Kidney tubule cell (primary cell): ENCODE data around the gene ZNF516.

Experiments
- DNase-seq: peaks from one replicate; pipeline ENCODE4 v3.0.0-alpha.2; 2018; ENCODE audit warnings: low spot score

The ZNF516 gene

DNA sequence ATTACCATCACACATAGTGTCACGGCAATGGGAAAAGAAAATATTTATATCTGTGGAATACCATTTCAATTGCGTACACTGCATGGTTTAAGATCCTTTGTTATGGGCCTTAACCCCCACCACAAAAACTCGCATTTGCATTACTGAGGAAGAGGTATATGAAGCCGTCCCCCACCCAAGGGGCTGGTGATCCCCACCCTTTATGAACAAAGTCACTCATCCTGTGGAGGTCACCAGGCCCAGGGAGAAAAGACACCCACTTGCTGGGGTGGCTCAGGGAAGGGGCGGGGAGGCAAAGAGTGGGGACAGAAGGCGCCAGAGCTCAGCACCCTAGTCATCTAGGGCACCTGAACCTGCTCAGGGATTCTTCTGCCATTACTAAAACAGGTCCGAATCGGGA, 133.8 kb downstream of the ZNF516 start:
- DNase-seq, result no peak

DNA sequence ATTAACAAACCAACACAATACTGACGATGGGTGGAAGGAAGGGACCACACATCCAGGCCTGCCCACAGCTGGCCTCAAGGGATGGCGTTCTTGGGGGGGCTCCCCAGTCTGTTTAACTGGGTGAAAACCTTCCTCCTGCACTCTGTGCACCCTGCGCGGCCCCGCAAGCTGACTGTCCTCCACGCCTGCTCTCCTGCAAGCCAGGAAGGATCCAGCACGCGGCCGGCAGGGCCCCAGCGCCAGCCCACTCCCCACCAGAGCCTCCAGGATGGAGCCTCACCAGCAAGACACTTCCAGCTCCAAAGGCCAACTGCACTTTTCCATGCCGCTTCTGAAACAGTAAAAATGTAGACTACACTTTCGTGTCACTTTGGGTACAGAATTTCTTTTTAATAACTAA, 135.1 kb downstream of the ZNF516 start:
- DNase-seq, result no peak

DNA sequence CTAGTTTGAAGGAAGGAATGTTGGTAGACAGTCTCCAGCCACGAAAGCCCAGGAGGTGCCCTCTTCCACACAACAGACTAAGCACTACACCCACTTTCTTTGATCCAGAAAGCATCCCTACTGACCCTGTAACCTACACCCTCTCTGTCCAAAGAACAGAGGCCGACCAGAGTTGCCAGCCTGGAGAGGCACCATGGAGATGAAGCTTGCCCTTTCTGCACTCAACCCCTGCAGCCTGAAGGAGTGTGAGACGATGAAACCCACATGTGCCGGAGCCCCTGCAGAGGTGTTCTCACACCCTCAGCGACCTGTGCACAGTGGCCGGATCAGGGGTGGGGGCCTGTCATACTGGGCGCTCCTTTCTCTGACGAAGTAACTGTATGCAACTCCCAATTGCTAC, 136.3 kb downstream of the ZNF516 start:
- no peak for DNase-seq

DNA sequence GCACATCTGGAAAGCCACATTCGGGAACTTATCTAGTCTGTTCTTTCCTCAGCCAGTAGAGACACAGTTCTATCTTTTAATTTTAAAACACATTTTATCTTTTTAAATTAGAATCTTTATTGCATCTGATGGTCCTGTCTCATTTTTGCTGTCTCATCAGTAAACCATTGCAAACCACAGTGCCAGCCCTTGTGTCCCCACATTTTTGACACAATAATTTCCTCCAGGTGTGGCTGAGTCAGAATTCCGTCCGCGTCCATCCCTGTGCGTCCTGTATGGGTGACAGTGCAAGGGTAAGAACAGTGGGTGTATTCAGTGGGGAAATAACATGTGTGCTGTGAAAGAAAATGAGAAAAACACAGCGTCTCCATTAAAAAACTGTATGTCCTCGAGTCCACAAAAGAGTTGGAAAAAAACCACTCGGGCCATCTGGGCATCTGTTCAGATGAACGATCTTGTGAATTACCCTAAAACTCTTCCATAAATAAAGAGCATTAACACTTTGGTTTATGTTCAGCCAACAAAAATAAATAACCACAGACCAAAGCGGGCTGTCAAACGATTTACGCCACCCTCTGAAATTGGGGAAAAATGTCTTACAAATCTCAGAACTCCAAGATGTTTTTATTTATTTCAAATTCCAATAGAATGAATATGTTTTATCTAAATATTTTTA, 137.3 kb downstream of the ZNF516 start:
- DNase-seq, result no peak

DNA sequence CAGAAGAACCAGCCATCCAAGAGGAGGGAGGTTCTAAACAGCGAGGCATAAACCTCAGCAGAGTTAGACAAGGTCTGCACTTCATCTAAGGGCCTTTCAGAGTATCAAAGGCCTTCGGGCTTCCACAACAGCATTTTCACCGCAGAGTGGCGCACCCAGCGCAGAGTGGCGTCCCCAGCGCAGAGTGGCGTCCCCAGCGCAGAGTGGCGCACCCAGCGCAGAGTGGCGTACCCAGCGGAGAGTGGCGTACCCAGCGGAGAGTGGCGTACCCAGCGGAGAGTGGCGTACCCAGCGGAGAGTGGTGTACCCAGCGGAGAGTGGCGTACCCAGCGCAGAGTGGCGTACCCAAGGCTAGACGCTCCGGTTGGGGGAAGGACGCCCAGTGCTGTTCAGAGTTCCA, 137.9 kb downstream of the ZNF516 start:
- no peak for DNase-seq

DNA sequence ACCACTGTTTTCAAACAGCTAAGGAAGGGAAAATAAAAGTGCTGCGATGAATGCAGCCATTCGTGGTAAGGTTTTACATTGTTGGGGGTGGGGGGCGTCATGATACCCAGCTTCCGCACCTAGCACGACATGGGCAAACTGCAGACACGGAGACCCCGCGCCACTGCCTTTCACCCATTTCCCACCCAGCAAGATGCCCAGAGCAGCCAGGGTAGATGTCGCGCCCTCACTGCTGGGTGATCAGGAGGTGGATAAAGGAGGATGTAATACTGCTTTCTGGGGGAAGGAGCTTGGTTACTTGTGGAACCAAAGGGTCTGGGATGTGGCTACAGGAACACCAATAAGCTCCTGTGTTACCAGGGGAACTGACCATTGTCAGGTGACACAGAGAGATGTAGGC, 138.4 kb downstream of the ZNF516 start:
- DNase-seq, result no peak

DNA sequence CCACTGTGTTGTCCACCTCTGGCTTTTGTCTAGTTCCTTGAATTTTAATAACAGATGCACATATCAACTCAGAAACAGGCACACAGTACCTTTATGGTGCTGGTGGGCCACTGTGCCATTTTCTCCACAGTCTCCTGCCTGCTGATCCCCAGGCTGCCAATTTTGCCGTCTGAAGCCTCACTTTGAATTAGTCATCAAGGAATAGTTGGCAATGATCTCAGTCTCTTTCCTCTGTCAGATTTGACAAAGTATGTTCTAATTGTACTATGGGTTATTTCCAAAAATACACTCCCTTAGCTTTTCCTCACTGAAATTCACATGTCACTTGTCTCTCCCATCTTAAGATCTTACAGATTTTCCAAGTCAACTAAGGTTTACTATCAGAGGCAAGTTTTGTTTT, 140.7 kb downstream of the ZNF516 start:
- DNase-seq, result peak; percentile 53

DNA sequence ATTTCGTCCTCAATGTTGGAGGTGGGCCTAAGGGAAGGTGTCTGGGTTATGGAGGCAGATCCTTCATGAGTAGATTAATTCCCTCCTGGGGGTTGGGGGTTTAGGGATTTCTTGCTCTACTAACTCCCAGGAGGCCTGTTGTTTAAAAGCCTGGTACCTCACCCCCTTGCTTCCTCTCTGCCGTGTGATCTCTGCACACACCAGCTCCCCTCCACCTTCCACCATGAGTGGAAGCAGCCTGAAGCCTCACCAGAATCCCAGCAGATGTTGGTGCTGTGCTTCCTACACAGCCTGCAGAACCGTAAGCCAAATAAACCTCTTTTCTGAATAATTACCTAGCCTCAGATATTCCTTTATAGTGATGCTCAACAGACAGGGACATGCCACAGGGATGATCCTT, 141.5 kb downstream of the ZNF516 start:
- no peak for DNase-seq

DNA sequence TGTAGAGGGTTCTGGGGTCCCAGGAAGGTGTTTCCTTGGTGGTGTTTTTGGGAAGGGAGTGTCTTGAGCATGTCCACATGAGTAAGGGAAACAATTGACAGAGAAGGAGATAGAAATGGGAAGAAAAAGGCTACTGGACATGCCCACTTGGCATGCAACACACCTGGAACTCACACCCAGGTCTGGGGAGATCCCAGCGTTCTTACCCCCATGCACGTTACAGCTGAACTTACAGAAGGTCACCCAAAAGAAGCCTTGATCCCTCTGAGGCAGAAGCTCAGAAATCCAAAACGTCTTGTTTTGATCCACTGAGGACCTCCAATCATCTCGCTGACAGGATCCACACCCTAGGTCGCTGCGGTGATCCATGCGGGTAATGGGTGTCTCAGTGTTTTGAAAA, 142.0 kb downstream of the ZNF516 start:
- no peak for DNase-seq

DNA sequence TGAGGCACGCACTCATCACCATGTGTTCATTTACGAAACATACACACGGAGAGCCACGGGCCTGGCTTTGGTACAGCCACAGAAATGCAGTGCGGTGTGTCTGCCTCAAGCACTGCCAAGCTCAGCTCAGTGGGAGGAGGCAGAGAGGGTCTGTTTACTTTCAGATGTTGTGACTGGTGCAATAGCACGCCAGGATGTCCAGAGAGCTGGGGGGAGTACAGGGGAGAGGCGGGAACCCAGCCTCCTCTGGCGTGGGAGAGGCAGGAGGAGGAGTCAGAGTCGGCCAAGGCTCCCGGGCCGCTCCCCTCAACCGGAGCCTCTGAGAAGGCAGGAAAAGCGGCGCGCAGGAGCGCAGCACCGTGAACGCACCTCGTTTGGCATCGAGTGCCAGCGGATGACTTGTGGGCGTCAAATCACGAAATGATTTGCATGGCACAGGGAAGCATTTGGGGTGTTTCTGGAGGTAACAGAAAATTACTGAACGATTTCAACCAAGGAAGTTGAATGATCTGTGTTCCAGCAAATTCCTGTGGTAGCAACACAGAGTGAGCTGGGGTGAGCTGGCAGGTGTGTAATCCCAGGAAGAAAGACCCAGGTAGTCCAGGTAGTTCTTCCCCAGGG, 143.0 kb downstream of the ZNF516 start:
- DNase-seq, result peak; percentile 85

DNA sequence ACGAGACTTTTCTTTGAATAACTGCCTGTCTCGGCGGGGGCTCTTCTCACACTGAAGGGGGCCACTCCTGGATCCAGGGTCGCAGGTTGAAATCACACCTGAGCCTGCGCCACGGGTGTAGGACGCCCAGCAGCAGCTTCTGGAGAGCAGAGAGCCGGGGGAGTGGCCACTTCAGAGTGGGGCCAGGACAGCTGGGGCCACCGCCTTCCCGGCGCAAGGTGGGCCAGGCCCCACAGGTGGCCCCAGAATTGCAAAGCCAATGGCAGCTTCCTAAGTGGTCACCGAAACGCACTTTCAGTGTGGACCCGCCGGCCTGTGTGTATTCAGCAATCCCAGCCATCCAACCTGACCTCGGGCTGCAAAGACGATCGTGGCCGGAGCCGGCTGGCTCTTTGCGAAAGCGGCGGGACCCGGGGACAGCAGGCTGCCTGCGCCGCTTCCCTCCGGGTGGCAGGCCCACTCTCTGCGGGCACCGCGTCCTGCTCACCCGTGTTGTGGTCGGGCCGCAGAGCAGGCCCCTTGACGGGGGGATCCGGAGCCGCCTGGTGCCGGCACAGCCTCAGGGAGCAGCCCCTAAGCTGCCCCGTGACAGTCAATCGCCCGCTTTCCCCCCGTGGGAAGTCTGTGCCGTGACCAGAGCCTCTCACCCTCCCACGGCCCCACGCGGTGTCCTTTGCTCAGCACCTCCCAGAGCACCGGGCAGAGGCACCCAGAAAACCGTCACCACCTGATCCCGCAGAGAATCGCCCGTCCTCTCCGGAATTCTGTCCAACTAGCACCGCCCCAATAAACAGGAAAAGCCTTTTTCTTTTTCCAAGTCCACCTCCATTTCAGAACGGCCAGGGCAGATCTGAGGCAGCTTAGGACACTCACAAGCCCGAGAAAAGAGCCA, 144.7 kb downstream of the ZNF516 start:
- no peak for DNase-seq

DNA sequence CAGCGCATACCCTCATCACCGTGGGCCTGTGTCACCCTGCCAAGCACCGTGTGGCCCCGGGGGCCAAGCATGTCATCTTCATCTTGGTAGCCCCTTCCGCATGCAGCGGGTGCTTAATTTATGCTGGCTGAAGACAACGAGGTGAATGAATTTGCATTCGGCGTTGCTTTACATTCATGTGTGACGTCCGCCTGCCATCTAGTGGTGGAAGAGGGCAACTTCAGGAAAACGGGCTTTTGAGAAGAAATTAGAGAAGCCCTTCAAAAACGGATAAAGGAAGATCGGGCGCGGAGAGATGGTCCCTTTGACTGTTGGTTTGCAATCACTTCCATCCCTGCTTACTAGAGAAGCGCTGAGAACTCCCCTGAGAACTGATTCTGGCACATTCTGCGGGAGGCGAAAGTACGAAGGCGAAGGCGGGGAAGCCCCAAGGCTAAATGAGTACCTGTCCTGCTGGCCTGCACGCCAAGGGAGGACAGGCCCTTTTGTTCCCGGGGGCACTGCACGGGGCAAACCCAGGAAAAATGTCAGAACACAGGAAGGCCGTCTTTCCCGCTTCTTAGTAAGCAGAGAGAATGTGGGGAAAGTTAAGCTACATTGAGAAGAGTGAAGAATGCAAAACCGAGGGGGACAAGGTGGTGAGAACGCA, 145.9 kb downstream of the ZNF516 start:
- DNase-seq, result peak; percentile 70

DNA sequence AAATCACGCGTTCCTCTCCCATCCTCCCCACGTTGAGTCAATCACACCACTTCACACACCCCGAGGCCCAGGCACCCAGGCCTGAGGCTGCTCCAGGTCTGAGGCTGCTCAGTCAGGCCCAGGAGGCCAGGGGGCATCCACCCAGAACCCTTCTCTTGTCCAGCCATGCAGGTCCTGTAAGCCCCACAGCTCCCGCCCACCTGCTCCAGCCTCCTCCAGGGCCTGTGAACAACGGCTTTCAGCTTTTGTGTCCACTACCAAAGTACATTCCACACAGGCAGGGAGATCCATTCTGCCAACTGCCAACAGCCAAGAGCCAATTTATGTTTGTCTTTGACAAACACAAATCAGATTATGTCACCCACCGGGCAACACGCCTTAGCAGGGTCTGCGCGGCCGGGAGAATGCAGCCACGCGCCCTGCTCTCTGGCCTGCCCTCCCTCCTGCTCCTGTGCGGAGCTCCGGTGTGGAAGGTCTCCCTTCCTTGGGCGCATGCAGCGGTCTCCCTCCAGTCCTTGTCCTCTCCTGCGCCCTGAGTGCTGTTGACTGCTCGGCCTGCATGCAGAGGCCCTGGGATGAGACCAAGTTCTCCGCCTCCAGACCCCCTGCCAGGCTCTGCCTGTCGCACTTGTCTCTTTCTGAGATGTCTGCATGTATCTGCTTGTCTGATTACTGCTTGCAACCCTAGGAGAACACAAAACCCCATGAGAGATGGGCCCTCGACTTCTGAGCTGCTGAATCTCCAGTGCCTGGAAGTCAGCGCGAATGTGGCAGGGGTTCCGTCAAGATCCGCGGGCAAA, 146.6 kb downstream of the ZNF516 start:
- no peak for DNase-seq

DNA sequence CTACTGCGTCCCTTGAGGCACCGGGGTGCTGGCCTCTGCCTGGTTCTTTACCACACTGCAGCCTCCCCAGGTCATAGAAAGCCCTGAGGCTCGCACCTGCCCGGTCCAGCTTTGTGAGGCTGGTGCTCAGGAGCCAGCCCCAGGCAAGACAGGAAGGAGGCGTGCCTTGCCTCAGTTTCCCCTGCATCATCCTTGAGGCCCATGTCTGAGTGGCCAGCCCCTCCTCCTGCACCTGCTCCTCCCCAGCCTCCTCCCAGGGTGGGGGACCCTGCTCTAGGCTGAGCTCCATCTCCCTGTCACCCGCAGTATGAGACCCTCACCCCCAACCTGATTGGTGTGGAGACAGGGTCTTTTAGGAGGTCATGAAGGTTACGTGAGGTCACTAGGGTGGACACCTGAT, 147.7 kb downstream of the ZNF516 start:
- DNase-seq, result no peak

DNA sequence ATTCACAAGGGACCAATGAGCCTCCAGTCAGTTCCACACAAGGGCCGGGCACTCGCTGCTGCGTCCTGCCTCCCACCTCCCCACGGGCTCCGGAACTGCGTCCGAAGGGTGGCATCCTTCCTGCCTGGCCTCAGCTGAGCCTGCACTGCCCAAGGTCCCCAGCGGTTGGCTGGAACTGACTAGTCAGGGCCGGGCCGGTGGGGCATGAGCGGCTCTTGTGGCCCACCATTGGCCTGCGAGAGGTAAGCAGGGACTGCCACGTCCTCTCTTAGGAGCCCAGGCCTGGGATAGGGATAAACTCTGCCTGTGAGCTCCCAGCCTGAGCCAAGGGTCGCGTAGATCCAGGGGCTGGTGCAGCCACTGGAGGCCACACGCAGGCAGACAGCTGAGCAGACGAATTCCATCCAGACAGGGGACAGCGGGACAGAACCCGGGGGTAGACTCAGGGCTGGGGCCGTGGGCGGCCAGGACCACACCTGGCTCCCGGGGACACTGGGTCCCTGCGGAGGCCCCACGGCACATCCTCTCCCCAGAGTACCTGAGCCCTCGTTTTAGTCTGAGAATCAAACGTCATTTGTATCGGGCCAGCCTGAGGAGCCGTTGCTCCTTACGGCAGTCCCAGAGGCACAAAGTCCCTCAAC, 148.4 kb downstream of the ZNF516 start:
- no peak for DNase-seq

DNA sequence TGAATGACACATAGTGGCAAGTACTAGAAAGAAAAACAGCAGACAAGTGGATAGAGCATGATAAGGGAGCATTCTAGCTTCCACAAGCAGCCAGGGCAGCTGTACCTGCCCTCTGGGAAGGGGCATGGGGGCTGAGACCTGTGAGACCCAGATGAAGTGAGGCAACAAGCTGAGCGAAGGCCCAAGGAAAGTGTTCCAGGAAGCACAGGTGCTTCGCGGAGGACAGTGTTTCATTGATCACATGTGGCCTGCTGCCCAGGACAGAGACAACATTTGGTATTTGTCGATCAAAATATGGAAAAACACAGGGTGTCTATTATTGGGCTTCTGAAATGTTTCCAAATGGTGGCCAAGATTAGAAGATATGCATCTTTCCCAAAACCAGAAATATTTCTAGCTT, 149.1 kb downstream of the ZNF516 start:
- DNase-seq, result no peak

DNA sequence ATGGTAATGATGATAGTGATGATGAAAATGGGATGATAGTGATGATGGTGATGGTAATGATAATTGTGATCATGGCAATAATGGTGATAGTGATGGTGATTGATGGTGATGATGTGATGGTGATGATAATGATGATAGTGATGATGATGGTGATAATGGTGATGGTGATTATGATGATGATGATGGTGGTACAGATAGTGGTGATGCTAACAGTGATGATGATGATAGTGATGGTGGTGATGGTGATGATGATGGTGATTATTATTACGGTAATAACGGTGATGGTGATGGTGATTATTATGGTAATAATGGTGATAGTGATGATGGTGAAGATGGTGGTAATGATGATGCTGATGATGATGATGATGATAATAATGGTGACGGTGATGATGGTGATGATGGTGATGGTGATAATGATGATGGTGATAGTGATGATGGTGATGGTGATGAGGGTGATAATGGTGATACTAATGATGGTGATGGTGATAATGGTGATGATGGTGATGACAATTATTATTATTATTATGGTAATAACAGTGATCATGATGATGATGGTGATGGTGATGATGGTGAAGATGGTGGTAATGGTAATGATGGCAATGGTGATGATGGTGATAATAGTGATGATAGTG, 151.0 kb downstream of the ZNF516 start:
- no peak for DNase-seq

DNA sequence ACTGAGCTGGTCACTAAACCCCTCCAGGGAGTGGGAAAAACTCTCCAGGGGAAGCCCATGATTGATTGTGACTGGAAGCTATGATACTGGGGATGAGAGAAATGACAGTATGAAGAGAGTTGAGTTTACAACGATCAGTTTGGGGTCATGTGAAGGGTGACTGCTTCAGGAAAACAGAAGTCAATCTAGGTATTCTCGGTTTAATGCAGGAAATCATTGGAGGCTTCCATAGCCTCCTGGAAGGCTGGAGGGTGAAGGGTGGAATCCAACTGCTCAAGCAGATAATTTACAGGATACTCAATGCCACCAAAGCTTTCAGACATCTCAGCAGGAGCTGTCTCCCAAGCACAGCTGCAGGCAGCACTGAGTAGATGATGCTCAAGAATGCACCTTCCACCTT, 154.6 kb downstream of the ZNF516 start:
- no peak for DNase-seq

DNA sequence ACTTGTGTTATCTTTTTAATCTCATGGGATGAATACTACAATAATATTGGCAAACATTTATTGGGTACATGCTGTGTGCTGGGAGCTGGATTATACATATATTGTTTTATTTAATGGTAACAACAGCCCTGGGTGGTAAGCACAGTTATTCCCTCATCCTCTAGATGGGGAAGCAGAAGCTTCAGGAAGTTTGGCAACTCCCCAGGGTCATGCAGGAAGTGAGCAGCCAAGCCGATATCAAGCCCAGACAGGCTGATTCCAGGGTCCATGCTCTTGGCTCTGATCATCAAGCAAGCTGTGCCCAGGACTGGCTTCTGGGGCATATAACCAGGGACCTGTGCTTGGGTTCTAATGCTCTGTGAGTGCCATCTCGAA, 155.8 kb downstream of the ZNF516 start:
- DNase-seq, result no peak

DNA sequence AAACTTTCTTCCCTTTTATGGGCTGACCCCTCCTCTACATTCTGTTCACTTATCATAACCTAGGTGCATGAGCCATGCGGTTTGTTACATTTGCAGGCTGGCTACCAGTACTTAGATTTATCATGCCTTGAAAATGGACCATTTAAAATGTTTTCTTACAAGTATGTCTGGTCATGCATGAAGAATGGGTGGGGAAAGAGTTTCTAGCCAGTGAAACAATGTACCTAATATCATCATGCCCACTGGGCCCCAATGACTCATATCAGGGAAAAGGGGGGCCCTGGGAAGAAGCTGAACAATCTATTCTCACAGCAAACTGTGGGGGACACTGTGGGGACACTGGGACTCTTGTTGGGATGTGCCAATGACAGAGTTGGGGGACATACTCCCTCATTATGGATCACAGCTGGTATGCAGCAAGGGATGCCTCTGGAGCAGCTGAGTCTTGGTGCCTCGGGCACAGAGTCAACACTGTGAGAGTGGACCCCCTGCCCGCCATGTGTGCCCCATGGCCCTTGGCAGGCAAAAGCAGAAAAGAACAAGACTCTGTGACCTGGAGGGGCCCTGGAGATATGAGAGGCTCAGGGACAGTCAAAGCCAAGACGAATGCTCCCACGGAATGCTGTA, 156.3 kb downstream of the ZNF516 start:
- no peak for DNase-seq
